ENCODE results near the gene FAM163B.

FAM163B gene

GRCh38 chr9:133583586-133583985, 25.6 kb downstream of the FAM163B start:
- no peak for TF ChIP-seq CTCF (IDR thresholded peaks at IDR 0.05; ENCODE audit: low read length, missing control alignments)
- DNase-seq (ENCODE audit: low read depth) = no peak

GRCh38 chr9:133583111-133583510, 26.1 kb downstream of the FAM163B start:
- no peak for TF ChIP-seq CTCF (IDR thresholded peaks at IDR 0.05; ENCODE audit: low read length, missing control alignments)

More at GRCh38 chr9:133583586-133583985, 25.6 kb downstream of the FAM163B start:
- H3K4me3 ChIP-seq (replicated peaks; ENCODE audit: low read depth, low read length) = no peak overlapping the region

GRCh38 chr9:133582501-133583045, 26.6 kb downstream of the FAM163B start:
- no peak overlapping the region for H3K4me3 ChIP-seq (replicated peaks; ENCODE audit: low read depth, low read length)
- TF ChIP-seq CTCF (IDR thresholded peaks at IDR 0.05; ENCODE audit: low read length, missing control alignments) = no peak
- DNase-seq (ENCODE audit: low read depth) = no peak

More at GRCh38 chr9:133583111-133583510, 26.1 kb downstream of the FAM163B start:
- DNase-seq (ENCODE audit: low read depth) = no peak
- no peak overlapping the region for H3K4me3 ChIP-seq (replicated peaks; ENCODE audit: low read depth, low read length)

GRCh38 chr9:133581513-133582343, 27.5 kb downstream of the FAM163B start:
- no peak overlapping the region for H3K4me3 ChIP-seq (replicated peaks; ENCODE audit: low read depth, low read length)
- no peak for TF ChIP-seq CTCF (IDR thresholded peaks at IDR 0.05; ENCODE audit: low read length, missing control alignments)
- peak; percentile 99 for DNase-seq (ENCODE audit: low read depth)

GRCh38 chr9:133581011-133581410, 28.2 kb downstream of the FAM163B start:
- no peak for TF ChIP-seq CTCF (IDR thresholded peaks at IDR 0.05; ENCODE audit: low read length, missing control alignments)
- no peak for DNase-seq (ENCODE audit: low read depth)
- no peak overlapping the region for H3K4me3 ChIP-seq (replicated peaks; ENCODE audit: low read depth, low read length)

- TF ChIP-seq CTCF (IDR thresholded peaks at IDR 0.05; ENCODE audit: low read length, missing control alignments) = no peak
- no peak overlapping the region for H3K4me3 ChIP-seq (replicated peaks; ENCODE audit: low read depth, low read length)
- DNase-seq (ENCODE audit: low read depth) = no peak
These were observed 28.8 kb downstream of the FAM163B start for GRCh38 chr9:133580419-133580738.

Data from fibroblast of pulmonary artery (primary cell).